ENCODE data around the gene UBE2K.
"Not testable (repeated sequence)": the region's sequence is repeated elsewhere in the genome, so short reads cannot be mapped to it uniquely, and the experiment has no call there.

UBE2K gene

DNA sequence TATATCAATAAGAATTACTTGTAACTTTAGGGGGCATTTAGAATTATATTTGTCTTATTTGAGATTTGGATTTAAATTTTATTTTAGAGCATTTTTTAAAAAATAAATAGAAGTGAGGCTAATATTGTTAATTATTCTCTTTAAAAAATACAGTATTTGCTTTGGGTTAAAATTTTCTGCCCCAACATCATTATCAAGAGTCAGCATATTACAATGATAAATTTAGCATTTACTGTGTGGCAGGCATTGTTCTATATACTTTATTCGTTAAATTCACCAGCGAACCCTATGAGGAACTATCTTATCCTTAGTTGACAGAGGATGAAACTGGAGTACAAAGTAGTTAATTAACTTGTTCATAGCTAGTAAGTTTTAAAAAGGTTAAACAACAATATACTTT, 34.0 kb downstream of the UBE2K start:
- no peak for DNase-seq

DNA sequence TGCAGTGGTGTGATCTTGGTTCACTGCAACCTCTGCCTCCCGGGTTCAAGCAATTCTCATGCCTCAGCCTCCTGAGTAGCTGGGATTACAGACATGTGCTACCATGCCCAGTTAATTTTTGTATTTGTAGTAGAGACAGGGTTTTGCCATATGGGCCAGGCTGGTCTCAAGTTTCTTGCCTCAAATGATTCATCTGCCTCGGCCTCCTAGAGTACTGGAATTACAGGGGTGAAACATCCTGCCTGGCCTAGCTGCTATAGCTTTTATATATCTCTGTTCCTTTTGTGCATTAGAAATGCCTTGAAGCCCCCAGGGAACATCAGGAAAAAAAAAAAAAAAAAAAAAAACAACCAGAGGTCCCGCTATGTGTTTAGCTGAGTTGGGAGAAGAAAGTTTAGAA, 34.8 kb downstream of the UBE2K start:
- DNase-seq, result no peak

DNA sequence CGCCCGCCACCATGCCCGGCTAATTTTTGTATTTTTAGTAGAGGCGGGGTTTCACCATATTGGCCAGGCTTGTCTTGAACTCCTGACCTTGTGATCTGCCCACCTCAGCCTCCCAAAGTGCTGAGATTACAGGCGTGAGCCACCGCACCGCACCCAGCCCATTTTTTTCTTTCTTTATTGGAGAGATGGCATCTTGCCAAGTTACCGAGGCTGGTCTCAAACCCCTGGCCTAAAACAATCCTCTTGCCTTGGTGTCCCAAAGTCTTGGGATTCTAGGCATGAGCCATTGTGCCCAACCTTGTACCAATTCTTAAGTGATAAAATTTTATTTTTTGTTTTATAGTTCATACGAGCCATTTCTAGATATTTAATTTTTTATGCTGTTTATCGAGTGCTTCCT, 41.7 kb downstream of the UBE2K start:
- DNase-seq, result not testable (repeated sequence)

DNA sequence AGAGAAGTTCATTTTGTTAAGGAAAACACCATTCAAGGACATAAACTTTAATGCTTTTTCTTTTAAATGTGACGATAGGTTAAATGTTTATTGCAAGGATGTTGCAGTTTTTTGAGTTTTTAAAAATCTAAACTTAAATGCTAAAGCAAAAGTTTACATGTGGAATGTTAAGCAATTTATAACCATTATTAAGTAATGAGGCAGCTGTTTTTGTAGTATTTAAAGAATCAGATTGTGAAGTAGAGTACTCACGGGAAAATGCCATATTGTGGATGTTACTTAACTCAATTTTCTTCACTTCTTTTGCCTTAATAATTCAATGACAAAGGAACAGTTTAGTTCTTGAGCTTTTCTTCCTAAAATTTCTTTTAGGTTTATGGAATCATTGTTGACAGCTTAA, 43.5 kb downstream of the UBE2K start:
- no peak for DNase-seq

DNA sequence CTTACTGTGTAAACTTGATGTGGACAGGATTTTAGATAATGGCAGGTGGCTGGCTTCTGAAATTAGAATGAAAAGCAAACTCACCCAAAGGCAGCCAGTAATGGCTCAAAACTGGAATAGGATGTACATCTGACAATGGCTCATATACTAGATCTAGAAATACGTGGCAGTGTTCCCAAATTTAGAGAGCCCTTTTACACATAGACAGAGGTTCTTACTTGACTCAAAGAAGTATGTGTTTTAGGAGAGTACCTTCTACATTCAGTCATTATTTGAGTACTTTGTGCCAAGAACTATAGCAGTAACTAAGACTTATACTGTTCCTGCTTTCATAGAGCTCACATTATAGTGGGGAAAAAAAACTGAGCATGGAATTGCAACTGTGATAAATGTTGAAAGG, 48.0 kb downstream of the UBE2K start:
- no peak for DNase-seq

DNA sequence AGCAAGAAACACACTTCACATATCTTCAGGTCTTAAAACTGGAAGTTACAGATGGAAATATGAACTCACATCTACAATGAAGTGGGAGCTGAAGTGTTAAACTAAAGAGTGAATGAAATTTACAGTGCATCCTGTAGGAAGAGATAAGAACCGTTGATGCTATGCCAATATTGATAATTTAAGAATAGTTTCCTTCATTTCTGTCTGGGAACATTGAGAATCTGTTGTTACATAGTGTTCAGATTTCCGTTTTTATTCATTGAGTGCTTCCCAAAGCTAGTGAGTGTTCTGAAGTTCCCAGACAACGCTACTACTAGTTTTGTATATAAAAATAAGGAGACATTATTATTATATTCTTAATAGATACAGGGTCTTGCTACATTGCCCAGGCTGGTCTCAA, 52.3 kb downstream of the UBE2K start:
- DNase-seq, result no peak

DNA sequence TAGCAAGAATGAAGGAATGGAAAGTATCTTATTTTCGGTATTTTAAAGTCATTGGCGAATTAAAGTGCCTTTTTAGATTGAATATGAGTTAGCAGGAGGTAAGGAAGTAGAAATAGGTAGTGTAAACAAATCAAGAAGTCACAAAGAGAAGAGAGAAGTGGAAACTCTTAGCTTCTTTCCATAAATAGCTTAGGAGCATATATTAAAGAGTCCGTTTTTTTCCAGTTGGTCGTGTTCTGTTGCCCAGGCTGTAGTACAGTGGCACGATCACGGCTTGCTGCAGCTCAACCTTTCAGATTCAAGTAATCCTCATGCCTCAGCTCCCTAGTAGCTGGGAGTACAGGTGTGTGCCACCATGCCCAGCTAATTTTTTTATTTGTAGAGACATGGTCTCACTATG, 56.4 kb downstream of the UBE2K start:
- no peak for DNase-seq

DNA sequence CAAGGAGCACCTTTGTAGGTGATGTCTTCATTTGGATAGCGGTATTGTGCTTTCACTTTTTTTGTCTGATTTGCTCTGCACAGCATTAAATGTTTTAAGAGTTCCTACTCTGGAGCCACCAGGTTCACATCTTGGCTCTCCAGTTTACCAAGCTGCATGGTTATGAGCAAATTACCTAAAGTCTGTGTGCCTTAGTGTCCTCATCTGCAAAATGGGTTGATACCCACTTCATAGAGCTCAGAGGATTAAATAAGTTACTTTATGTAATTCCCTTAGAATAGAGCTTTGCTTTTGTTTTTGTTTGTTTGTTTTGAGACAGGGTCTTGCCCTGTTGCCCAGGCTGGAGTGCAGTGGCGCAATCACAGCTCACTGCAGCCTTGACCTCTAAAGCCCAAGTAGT, 58.2 kb downstream of the UBE2K start:
- DNase-seq, result no peak

DNA sequence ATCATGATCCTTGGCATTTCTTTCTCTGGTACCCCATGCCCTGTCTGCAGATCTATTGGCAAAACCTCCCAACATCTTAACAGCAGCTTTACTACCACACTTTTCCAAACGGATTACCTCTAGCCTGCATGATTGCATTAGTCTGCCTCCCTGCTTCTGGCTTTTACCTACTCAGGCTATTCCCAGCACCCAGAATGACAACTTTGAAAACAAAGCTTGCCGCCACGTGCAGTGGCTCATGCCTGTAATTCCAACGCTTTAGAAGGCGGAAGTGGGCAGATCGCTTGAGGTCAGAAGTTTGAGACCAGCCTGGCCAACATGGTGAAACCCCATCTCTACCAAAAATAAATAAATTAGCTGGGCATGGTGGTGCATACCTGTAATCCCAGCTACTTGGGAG, 60.2 kb downstream of the UBE2K start:
- no peak for DNase-seq

DNA sequence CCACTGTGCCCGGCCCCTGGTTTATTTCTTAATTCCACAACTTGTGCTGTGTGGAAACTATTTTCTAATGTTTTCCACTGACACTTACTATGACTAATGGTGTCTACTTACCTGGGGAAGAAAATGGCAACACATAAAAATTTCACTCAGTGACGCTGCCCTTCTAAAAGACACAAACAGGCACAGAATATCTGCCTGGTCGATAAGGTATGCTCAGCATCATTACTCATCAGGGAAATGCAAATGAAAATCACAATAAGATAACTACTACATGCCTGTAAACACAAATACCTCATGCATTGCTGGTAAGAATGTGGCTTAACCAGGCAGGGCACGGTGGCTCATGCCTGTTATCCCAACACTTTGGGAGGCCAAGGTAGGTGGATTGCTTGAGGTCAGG, 61.6 kb downstream of the UBE2K start:
- DNase-seq, result no peak

DNA sequence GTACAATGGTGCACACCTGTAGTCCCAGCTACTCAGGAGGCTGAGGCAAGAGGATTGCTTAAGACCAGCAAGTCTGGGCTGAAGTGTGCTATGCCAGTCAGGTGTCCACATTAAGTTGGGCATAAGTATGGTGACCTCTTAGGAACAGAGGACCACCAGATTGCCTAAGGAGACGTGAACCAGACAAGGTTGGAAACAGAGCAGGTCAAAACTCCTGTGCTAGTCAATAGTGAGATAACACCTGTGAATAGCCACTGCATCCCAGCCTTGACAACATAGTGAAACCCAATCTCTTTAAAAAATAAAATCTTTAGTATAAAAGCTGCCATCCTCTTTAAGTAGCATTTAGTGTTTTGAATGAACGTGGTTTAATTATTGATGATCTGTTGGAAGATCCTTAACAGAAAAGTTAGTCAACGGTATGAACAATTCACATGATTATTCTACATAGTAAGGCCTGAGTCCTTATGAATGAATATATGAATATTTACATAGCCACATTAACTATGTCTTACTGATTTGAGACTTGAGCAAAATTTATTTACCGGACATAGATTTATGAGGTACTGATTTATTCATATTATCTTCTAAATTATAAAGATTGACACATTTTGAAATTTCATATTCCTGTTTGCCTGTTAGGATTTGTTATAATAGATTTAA, 63.2 kb downstream of the UBE2K start:
- DNase-seq, result no peak

DNA sequence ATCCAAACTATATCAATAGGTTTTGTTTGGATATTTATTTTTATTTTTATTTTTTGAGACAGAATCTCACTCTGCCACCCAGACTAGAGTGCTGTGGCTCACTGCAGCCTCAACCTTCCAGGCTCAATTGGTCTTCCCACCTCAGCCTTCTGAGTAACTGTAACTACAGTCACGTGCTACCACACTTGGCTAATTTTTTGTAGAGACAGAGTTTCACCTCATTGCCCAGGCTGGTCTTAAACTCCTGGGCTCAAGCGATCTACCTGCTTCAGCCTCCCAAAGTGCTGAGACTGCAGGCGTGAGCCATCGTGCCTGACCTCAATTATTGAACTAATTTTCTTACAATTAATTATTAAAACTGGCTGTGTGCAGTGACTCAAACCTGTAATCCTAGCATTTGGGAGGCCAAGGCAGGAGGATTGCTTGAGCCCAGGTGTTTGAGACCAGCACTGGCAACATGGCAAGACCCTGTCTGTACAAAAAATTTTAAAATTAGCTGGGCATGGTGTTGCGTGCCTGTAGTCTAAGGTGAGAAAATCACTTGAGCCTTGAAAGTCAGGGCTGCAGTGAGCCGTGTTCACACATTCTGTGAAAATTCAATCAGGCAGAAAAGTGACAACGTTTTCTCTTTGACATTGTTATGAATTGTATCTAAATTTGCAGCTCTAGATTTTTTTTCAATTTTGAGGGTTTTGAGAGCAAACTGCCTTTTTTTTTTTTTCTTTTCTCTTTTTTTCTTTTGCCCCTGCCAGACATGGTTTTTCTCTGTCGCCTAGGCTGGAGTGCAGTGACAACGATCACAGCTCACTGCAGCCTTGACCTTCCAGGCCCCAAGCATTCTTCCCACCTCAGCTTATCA, 66.0 kb downstream of the UBE2K start:
- DNase-seq, result no peak

DNA sequence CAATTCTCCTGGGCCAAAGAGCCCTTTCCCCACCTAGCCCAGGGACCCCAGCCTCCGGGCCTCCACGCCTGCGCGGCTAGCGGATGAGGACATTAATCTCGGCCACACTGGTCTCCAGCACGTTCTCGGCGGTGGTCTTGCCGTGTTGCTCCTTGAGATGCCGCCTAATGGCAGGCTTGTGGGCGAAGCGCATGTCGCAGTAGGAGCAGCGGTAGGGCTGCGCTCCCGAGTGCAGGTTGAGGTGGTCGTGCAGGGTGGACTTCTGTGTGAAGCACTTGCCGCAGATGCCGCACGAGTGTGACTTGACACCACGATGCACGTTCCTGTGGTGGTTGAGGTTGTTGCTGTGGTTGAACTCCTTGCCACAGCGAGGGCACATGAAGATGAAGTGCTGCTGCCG, 72.1 kb downstream of the UBE2K start:
- no peak for DNase-seq

DNA sequence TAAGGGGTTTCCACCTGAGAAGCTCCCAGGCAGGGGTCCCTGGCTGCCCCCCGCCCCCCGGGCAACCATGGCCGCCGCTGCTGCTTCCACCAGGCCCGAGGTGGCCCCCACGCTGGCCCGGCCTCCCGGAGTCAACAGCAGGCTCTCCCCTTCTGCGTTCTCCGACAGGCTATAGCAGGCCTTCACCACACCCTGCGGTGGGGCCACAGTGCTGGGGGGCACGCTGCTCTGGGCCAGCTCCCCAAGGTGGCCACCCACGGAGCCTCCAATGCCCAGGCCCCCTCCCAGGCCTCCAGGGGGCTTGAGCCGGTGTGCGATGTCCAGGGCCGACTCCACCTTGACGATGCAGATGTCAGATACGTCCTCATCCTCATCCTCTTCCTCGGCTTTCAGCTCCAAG, 72.5 kb downstream of the UBE2K start:
- DNase-seq, result no peak

DNA sequence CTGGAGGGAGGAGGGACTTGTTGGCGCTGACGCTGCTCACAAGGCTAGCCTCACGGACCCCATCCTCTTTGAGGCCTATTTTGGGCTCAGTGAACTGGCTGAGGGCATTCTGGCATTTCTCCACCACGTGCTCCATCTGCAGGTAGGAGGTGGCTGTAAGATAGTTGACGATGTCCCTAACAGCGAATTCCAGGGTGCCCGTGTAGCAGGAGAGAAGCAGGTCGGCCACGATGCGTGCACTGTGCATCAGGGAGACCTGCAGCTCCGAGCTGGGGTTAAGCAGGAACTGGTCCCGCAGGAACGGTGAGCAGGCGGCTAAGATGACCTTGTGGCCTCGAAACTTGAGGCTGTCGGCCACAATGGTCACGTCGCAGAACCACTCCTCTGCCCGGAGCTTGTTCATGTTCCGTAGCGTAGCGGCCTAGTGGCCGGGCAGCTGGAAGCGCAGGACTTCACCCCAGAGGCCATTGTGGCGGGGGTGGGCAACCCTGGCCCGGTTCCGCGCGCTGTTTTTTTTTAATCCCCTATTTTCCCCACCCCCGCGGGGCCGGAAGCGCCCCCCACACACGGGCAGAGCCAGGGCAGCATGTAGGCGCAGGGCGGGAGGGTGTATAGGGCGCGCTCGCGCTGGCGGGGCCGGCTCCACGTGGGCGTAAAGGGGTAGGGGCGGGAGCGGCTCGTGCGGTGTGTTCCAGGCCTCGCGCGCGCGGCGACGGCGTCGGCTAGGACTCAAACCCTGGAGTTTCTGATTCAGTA, 73.2 kb downstream of the UBE2K start:
- no peak for DNase-seq

DNA sequence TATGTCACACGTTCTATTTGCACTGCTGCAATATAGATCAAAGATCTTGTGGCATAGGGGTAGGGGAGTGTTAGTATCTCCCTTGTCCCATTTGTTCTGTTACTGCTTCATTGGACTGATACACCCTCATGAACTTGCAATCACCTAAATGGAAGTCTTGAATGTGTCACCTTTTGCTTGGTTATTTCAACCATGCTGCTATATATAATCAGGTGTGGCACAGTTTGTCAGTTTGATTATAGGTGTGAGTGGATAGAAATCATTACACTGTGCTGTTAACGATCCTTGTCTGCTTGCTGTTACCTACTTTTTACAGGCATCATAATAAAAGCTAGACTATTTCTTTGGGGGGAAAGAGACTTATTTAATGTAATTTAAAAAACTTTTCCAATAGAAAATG, 84.1 kb downstream of the UBE2K start:
- DNase-seq, result not testable (repeated sequence)

DNA sequence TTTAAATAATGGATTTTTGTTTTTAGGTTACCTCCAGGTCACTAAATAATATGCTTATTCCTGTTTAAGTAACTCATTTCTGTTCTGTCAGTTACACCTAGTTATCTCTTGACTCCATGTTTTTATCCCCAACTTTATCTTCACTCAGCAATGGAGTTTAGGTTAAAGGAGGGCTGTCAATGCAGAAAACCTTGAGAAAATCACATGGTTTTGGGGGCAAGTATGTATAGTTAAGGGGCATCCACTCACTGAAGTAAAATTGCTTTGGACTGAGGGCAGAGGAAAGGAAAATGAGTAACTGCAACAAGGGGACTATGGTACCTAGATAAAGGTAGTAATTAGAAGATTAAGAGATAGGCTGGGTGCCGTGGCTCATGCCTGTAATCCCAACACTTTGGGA, 87.1 kb downstream of the UBE2K start:
- DNase-seq, result no peak

DNA sequence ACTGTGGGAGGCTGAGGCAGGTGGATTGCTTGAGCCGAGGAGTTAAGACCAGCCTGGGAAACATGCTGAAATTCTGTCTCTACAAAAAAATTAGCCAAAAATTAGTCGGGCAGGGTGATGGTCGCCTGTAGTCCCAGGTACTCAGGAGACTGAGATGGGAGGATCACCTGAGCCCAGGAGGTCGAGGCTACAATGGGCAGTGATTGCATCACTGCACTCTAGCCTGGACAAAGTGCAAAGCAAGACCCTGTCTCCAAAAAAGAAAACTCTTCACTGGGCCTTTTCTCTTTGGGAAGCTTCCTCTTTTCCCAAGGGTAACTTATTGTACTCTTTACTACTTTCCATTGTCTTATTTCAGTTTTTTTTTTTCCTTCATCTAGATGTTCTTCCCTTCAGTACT, 88.9 kb downstream of the UBE2K start:
- DNase-seq, result no peak

DNA sequence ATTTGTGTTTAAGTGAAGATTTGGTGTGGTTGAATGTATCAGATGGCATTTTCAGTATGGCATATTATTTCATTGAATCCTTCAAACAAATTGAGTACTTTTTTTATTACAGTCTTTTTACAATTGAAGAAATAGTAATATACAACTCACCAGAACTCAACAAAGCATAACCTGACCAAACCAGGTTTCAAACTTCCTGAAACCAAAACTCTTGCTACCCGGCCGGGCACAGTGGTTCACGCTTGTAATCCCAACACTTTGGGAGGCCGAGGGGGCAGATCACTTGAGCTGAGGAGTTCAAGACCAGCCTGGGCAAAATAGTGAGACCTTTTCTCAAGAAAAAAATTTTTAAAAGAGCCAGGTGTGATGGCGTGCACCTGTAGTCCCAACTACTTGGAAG, 94.2 kb downstream of the UBE2K start:
- DNase-seq, result no peak

DNA sequence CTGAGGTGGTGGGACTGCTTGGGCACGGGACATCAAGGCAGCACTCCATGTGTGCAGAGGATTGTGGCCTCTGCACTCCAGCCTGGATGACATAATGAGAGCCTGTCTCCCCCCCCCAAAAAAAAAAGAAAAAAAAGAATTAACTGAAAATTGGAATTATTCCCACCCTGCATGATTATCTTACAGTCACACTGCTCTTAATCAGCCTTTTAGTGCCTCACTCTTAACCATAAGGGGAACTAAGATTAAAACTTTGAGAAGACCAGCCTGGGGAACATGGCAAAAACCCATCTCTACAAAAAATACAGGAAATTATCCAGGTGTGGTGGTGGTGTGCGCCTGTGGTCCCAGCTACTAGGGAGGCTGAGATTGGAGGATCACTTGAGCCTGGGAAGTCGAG, 94.6 kb downstream of the UBE2K start:
- no peak for DNase-seq

DNA sequence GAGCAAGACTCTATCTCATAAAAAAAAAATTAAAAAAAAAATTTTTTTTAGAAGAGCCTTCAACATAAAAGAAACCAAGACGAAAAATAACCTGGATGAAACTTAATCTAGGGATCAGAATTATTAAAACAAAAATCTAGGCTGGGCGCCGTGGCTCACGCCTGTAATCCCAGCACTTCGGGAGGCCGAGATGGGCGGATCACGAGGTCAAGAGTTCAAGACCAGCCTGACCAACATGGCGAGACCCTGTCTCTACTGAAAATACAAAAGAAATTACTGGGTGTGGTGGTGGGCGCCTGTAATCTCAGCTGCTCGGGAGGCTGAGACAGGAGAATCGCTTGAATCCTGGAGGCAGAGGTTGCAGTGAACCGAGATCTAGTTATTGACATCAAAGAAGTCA, 95.0 kb downstream of the UBE2K start:
- DNase-seq, result not testable (repeated sequence)

DNA sequence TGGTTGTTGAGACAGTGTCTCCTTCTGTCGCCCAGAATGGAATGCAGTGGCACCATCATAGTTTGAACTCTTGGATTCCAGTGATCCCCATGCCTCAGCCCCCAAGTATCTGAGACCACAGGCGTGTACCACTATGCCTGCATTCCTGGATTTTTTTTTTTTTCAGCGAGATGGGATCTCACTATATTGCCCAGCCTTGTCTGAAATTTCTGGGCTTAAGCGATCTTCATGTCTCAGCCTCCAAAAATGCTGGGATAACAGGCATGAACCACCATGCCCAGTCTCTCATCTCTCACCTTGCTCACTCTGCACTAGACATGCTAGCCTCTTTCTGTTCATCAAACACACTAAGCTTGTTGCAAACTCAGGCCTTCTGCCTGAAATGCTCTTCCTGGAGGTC, 104.1 kb downstream of the UBE2K start:
- no peak for DNase-seq

DNA sequence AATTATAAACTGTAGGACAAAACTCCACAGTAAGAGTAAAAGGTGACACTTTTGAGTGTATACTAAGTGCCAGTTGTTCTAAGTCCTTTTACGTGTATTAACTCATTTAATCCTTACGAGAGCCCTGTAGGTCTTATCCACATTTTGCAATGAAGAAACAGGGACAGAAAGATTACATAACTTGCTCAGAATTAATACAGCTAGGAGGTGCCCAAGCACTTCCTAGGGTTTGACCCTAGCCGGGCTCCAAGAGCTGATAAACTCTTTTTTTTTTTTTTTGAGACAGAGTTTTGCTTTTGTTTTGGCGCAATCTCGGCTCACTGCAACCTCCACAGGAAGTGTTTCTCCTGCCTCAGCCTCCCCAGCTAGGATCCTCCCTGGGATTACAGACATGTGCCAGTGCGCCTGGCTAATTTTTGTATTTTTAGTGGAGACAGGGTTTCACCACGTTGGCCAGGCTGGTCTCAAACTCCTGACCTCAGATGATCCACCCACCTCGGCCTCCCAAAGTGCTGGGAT, 110.4 kb downstream of the UBE2K start:
- no peak for DNase-seq

DNA sequence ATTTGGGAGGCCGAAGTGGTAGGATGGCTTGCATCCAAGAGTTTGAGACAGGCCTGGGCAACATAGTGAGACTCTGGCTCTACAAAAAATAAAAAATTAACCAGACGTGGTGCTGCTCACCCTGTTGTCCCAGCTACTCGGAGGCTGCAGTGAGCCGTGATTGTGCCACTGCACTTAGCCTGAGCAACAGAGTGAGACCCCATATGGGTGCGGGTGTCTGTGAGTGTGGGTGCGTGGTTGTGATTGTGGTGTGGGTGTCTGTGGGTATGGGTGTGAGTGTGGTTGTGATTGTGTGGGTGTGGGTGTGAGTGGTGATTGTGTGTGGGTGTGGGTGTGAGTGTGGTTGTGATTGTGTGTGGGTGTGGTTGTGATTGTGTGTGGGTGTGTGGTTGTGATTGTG, 114.6 kb downstream of the UBE2K start:
- no peak for DNase-seq

Data from bone marrow (tissue), 2 donors.